GM18907 (cell line): Measurements from ENCODE around the gene GRHL1.
"Not testable (repeated sequence)": the region's sequence is repeated elsewhere in the genome, so short reads cannot be mapped to it uniquely, and the experiment has no call there.

Experiments used
- ATAC-seq: cut with Tn5 transposase; IDR thresholded peaks from one replicate; pipeline ENCODE4 v1.9.1; 2021; ENCODE audit warnings: mild to moderate bottlenecking, moderate library complexity; ENCODE audit not compliant: unreplicated experiment

Gene GRHL1

GRCh38 chr2:10007921-10008808 is 56.7 kb downstream of the GRHL1 start:
- no peak for ATAC-seq

GRCh38 chr2:10008809-10009176 is 57.3 kb downstream of the GRHL1 start:
- no peak for ATAC-seq

- ATAC-seq = no peak
Observed at GRCh38 chr2:10009271-10009810, 57.8 kb downstream of the GRHL1 start.

GRCh38 chr2:10009811-10010781 is 58.6 kb downstream of the GRHL1 start:
- ATAC-seq = no peak

GRCh38 chr2:10010861-10011605 is 59.5 kb downstream of the GRHL1 start:
- not testable (repeated sequence) for ATAC-seq

GRCh38 chr2:10011606-10012325 is 60.3 kb downstream of the GRHL1 start:
- not testable (repeated sequence) for ATAC-seq

- ATAC-seq = not testable (repeated sequence)
Observed at GRCh38 chr2:10012366-10012962, 61.0 kb downstream of the GRHL1 start.

- ATAC-seq = no peak
Observed at GRCh38 chr2:10012963-10013461, 61.5 kb downstream of the GRHL1 start.

GRCh38 chr2:10013651-10014417 is 62.3 kb downstream of the GRHL1 start:
- not testable (repeated sequence) for ATAC-seq

GRCh38 chr2:10014418-10015190 is 63.1 kb downstream of the GRHL1 start:
- no peak for ATAC-seq

GRCh38 chr2:10015376-10015989 is 64.0 kb downstream of the GRHL1 start:
- ATAC-seq = not testable (repeated sequence)

GRCh38 chr2:10016001-10016801 is 64.7 kb downstream of the GRHL1 start:
- no peak for ATAC-seq

- no peak for ATAC-seq
Observed at GRCh38 chr2:10016802-10017258, 65.3 kb downstream of the GRHL1 start.

- ATAC-seq = no peak
Observed at GRCh38 chr2:10017313-10017941, 65.9 kb downstream of the GRHL1 start.

- ATAC-seq = no peak
Observed at GRCh38 chr2:10019174-10019573, 67.7 kb downstream of the GRHL1 start.
